HG03039 (cell line): ENCODE data around the gene TNIP2.
"Not testable (repeated sequence)": the region's sequence is repeated elsewhere in the genome, so short reads cannot be mapped to it uniquely, and the experiment has no call there.

Source experiments
- ATAC-seq: cut with Tn5 transposase; IDR thresholded peaks from one replicate; pipeline ENCODE4 v1.9.1; 2021; ENCODE audit warnings: mild to moderate bottlenecking, moderate library complexity; ENCODE audit not compliant: unreplicated experiment

TNIP2 gene

GRCh38 chr4:2745981-2746806, 9.9 kb downstream of the TNIP2 start:
- ATAC-seq, result peak; percentile 85

- ATAC-seq, result no peak
Observed at GRCh38 chr4:2745516-2745915, 10.6 kb downstream of the TNIP2 start.

- ATAC-seq, result no peak
Observed at GRCh38 chr4:2744576-2745270, 11.4 kb downstream of the TNIP2 start.

GRCh38 chr4:2743518-2744445, 12.4 kb downstream of the TNIP2 start:
- no peak for ATAC-seq

GRCh38 chr4:2742823-2743517, 13.2 kb downstream of the TNIP2 start:
- ATAC-seq, result no peak

GRCh38 chr4:2742081-2742822, 13.9 kb downstream of the TNIP2 start:
- no peak for ATAC-seq

GRCh38 chr4:2741626-2742025, 14.5 kb downstream of the TNIP2 start:
- ATAC-seq, result no peak

- not testable (repeated sequence) for ATAC-seq
Observed at GRCh38 chr4:2738296-2738695, 17.8 kb downstream of the TNIP2 start.

- ATAC-seq, result no peak
Observed at GRCh38 chr4:2735869-2736268, 20.3 kb downstream of the TNIP2 start.

- no peak for ATAC-seq
Observed at GRCh38 chr4:2734612-2735011, 21.5 kb downstream of the TNIP2 start.

GRCh38 chr4:2733844-2734574, 22.1 kb downstream of the TNIP2 start:
- no peak for ATAC-seq

- no peak for ATAC-seq
Observed at GRCh38 chr4:2733001-2733843, 22.9 kb downstream of the TNIP2 start.

GRCh38 chr4:2732526-2732925, 23.6 kb downstream of the TNIP2 start:
- no peak for ATAC-seq

- ATAC-seq, result no peak
Observed at GRCh38 chr4:2731907-2732317, 24.2 kb downstream of the TNIP2 start.

GRCh38 chr4:2729533-2729875, 26.6 kb downstream of the TNIP2 start:
- ATAC-seq, result no peak

GRCh38 chr4:2728806-2729532, 27.2 kb downstream of the TNIP2 start:
- ATAC-seq, result no peak

- no peak for ATAC-seq
Observed at GRCh38 chr4:2728221-2728620, 27.9 kb downstream of the TNIP2 start.

- ATAC-seq, result not testable (repeated sequence)
Observed at GRCh38 chr4:2726881-2727280, 29.3 kb downstream of the TNIP2 start.
